DND-41 (cell line): ENCODE measurements around the gene DGKZ.
"Not testable (repeated sequence)": the region's sequence is repeated elsewhere in the genome, so short reads cannot be mapped to it uniquely, and the experiment has no call there.

Experiments
- ATAC-seq: fragments of 200-7000 bp; cut with Tn5 transposase; 3 replicates; pipeline ENCODE4 v1.9.1; 2021; ENCODE audit warnings: low read depth; ENCODE audit not compliant: insufficient read depth
- DNase-seq: peaks from one replicate; pipeline ENCODE4 v3.0.0-alpha.2; 2020
- H2AFZ ChIP-seq: 2 replicates; pipeline ENCODE4 v1.6.0; 2012; ENCODE audit warnings: low read depth, low read length
- H3K27ac ChIP-seq: 2 replicates; pipeline ENCODE4 v1.5.1; 2012; ENCODE audit warnings: low read length, inconsistent platforms
- H3K27me3 ChIP-seq: fragments of 200-600 bp; sonication (generic); 2 replicates; pipeline ENCODE4 v1.6.0; 2012; ENCODE audit warnings: low read length, mild to moderate bottlenecking, inconsistent platforms; ENCODE audit not compliant: insufficient read depth, poor library complexity
- H3K36me3 ChIP-seq: 2 replicates; pipeline ENCODE4 v1.5.1; 2012; ENCODE audit warnings: low read length, inconsistent platforms; ENCODE audit not compliant: insufficient read depth
- H3K4me1 ChIP-seq: 2 replicates; pipeline ENCODE4 v1.5.1; 2012; ENCODE audit warnings: mild to moderate bottlenecking, low read length; ENCODE audit not compliant: insufficient read depth
- H3K4me2 ChIP-seq: 2 replicates; pipeline ENCODE4 v1.6.0; 2012; ENCODE audit warnings: mild to moderate bottlenecking, moderate library complexity, low read length, inconsistent platforms; ENCODE audit not compliant: insufficient read depth
- H3K4me3 ChIP-seq, 2 experiments: fragments of 200-600 bp in 1 of 2; shearing (Covaris generic) in 1 of 2; 2 replicates each; pipeline ENCODE4 v1.5.1; 2012 to 2016; ENCODE audit warnings: inconsistent platforms in 2 of 2, low read length in 2 of 2, mild to moderate bottlenecking in 2 of 2, low read depth in 1 of 2, moderate library complexity in 1 of 2
- H3K79me2 ChIP-seq: 2 replicates; pipeline ENCODE4 v1.6.0; 2012; ENCODE audit warnings: low read length, inconsistent platforms; ENCODE audit not compliant: insufficient read depth
- H3K9ac ChIP-seq: 2 replicates; pipeline ENCODE4 v1.6.0; 2012; ENCODE audit warnings: low read depth, mild to moderate bottlenecking, inconsistent platforms, low read length, moderate library complexity
- H3K9me3 ChIP-seq: 2 replicates; pipeline ENCODE4 v1.5.1; 2012; ENCODE audit warnings: low read length, moderate library complexity, mild to moderate bottlenecking, inconsistent platforms; ENCODE audit not compliant: insufficient read depth, severe bottlenecking
- H4K20me1 ChIP-seq: 2 replicates; pipeline ENCODE4 v1.6.0; 2012; ENCODE audit warnings: low read length; ENCODE audit not compliant: insufficient read depth
- EZH2 ChIP-seq: IDR thresholded peaks from 3 replicates; pipeline ENCODE4 v1.6.1; 2012; ENCODE audit warnings: borderline replicate concordance, low read depth, mild to moderate bottlenecking, moderate library complexity, low read length, inconsistent platforms; ENCODE audit not compliant: severe bottlenecking
- TF ChIP-seq, protein P1 (sequence below): IDR thresholded peaks from 2 replicates; pipeline ENCODE4 v1.5.1; 2012; ENCODE audit warnings: borderline replicate concordance, low read length, moderate library complexity, mild to moderate bottlenecking; ENCODE audit not compliant: poor library complexity, severe bottlenecking; ENCODE audit errors: extremely low read depth

DGKZ gene

DNA sequence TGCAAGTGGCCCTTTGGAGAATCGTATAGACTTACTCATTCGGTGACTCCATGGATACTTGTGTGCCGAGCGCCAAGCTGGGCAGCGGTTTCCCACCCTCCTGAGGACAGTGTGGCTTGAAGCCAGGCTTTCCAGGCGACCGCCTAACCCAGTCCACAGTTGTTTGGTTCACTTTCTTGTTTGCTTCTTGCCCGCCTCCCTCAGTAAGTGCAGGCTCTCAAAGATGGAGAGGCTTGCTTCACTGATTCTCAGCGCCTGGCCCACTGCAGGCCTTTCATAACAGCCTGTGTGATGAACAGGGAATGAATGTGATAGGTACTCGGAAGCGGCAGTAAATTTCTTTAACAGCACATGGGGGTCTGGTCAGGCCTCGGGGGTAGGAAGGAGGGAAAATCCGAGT, 23.0 kb downstream of the DGKZ start:
- no peak for ATAC-seq
- no peak for TF ChIP-seq EZH2
- TF ChIP-seq, protein P1, sequence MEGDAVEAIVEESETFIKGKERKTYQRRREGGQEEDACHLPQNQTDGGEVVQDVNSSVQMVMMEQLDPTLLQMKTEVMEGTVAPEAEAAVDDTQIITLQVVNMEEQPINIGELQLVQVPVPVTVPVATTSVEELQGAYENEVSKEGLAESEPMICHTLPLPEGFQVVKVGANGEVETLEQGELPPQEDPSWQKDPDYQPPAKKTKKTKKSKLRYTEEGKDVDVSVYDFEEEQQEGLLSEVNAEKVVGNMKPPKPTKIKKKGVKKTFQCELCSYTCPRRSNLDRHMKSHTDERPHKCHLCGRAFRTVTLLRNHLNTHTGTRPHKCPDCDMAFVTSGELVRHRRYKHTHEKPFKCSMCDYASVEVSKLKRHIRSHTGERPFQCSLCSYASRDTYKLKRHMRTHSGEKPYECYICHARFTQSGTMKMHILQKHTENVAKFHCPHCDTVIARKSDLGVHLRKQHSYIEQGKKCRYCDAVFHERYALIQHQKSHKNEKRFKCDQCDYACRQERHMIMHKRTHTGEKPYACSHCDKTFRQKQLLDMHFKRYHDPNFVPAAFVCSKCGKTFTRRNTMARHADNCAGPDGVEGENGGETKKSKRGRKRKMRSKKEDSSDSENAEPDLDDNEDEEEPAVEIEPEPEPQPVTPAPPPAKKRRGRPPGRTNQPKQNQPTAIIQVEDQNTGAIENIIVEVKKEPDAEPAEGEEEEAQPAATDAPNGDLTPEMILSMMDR, result no peak
- Histone ChIP-seq H3K9ac (no peak overlapping the region), H3K9me3 (no peaks in the 10 kb centered on the region), H2AFZ (no peak overlapping the region), H3K36me3 (peaks cover 87% of the 10 kb centered on the region), H3K4me1 (no peaks in the 10 kb centered on the region), H3K79me2 (peaks cover 41% of the 10 kb centered on the region), H3K27me3 (no peaks in the 10 kb centered on the region), H3K27ac (0 out of 2 replicates have a peak overlapping the region, but pooled peaks have one; percentile 44), H3K4me3 (no peak overlapping the region), H3K4me2 (no peak overlapping the region), H4K20me1 (peaks cover 45% of the 10 kb centered on the region)
- DNase-seq, result no peak

DNA sequence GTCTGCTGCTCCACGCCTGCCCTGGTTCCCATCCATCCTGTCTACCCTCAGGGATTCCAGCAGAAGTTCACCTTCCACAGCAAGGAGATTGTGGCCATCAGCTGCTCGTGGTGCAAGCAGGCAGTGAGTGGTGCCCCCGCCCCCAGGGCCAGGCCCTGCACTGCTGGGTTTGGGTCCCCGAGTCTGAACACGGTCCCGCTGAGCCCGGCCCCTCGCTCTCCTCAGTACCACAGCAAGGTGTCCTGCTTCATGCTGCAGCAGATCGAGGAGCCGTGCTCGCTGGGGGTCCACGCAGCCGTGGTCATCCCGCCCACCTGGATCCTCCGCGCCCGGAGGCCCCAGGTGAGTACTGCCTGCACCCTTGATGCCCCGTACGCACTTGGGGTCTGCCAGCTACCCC, 24.0 kb downstream of the DGKZ start:
- H3K79me2 ChIP-seq, result peaks cover 31% of the 10 kb centered on the region
- H3K4me1 ChIP-seq, ATAC-seq, H3K27ac ChIP-seq, H3K4me2 ChIP-seq, H3K4me3 ChIP-seq, H2AFZ ChIP-seq, H3K9me3 ChIP-seq, H3K9ac ChIP-seq, H3K27me3 ChIP-seq, DNase-seq: not testable (repeated sequence)
- H3K36me3 ChIP-seq, result peaks cover 92% of the 10 kb centered on the region
- H4K20me1 ChIP-seq, result peaks cover 37% of the 10 kb centered on the region

DNA sequence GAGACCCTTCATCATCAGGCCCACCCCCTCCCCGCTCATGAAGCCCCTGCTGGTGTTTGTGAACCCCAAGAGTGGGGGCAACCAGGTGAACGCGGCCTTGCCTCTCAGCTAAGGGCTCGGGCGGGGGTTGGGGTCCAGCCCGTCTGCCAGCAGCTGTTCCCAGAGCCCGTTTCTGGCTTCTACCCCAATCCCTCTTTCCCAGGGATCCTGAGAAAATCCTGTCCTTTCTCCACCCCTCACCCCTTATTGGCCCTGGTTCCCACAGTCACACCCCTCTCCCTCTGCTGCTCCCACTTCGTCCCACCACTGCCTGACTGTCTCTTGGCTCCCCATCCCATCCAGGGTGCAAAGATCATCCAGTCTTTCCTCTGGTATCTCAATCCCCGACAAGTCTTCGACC, 24.8 kb downstream of the DGKZ start:
- Histone ChIP-seq H3K4me2 (no peak overlapping the region), H3K79me2 (peaks cover 23% of the 10 kb centered on the region), H3K4me3 (no peak overlapping the region), H3K27ac (no peak overlapping the region), H4K20me1 (peaks cover 29% of the 10 kb centered on the region), H3K27me3 (no peaks in the 10 kb centered on the region), H3K9ac (no peak overlapping the region), H3K36me3 (peaks cover 93% of the 10 kb centered on the region), H3K9me3 (no peaks in the 10 kb centered on the region), H3K4me1 (no peaks in the 10 kb centered on the region), H2AFZ (no peak overlapping the region)
- no peak for DNase-seq
- TF ChIP-seq, protein P1, result no peak
- TF ChIP-seq EZH2, result no peak
- ATAC-seq, result no peak

DNA sequence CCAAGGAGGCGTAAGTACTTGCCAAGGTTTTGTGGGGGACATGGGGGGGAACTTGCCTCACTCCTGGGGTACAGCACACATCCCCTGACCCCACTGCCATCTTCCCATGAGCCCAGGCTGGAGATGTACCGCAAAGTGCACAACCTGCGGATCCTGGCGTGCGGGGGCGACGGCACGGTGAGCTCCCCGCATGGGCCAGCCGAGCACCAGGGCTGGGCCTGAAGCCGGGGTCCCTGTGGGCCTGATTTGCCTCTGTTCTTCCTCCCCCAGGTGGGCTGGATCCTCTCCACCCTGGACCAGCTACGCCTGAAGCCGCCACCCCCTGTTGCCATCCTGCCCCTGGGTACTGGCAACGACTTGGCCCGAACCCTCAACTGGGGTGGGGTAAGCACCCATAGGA, 25.2 kb downstream of the DGKZ start:
- Histone ChIP-seq H3K79me2 (peaks cover 21% of the 10 kb centered on the region), H3K36me3 (peaks cover 95% of the 10 kb centered on the region), H4K20me1 (peaks cover 26% of the 10 kb centered on the region)
- not testable (repeated sequence) for H3K27me3 ChIP-seq, H3K9me3 ChIP-seq, H3K9ac ChIP-seq, ATAC-seq, H3K4me2 ChIP-seq, H2AFZ ChIP-seq, H3K27ac ChIP-seq, H3K4me1 ChIP-seq, DNase-seq, H3K4me3 ChIP-seq
